ENCODE data around the gene BTN1A1.

Gene BTN1A1

GRCh38 chr6:26493258-26493657, 6.8 kb upstream of the BTN1A1 start:
- TF ChIP-seq CTCF (IDR thresholded peaks at IDR 0.05; ENCODE audit: insufficient read depth, low read length), result no peak
- no peak overlapping the region for H3K27ac ChIP-seq (replicated peaks)
- no peak for DNase-seq (ENCODE audit: low read depth in 1 of 2, low spot score in 1 of 2)
- no peak overlapping the region for H3K4me3 ChIP-seq (replicated peaks; ENCODE audit: insufficient read depth, low read length)
- H3K27me3 ChIP-seq (ENCODE audit: insufficient read depth, poor library complexity, severe bottlenecking), result no peaks in the 10 kb centered on the region

GRCh38 chr6:26494117-26494516, 6.0 kb upstream of the BTN1A1 start:
- DNase-seq (ENCODE audit: low read depth in 1 of 2, low spot score in 1 of 2), result no peak
- TF ChIP-seq CTCF (IDR thresholded peaks at IDR 0.05; ENCODE audit: insufficient read depth, low read length) (no peak), GABPA (IDR thresholded peaks at IDR 0.05; ENCODE audit: low read depth) (no peak), POLR2AphosphoS5 (IDR thresholded peaks at IDR 0.05; ENCODE audit: low read depth) (no peak), SPI1 (IDR thresholded peaks at IDR 0.05; ENCODE audit: borderline replicate concordance, low read depth) (no peak), REST (IDR thresholded peaks at IDR 0.05; ENCODE audit: insufficient replicate concordance, low read depth) (no peak)
- no peak overlapping the region for H3K27ac ChIP-seq (replicated peaks)

GRCh38 chr6:26495281-26495680, 4.8 kb upstream of the BTN1A1 start:
- Histone ChIP-seq H3K4me3 (replicated peaks; ENCODE audit: insufficient read depth, low read length) (no peak overlapping the region), H3K27ac (replicated peaks) (no peak overlapping the region), H3K27me3 (ENCODE audit: insufficient read depth, poor library complexity, severe bottlenecking) (no peaks in the 10 kb centered on the region)
- DNase-seq (ENCODE audit: low read depth in 1 of 2, low spot score in 1 of 2), result no peak
- no peak for TF ChIP-seq POLR2AphosphoS5 (IDR thresholded peaks at IDR 0.05; ENCODE audit: low read depth)
- TF ChIP-seq REST (IDR thresholded peaks at IDR 0.05; ENCODE audit: insufficient replicate concordance, low read depth), result no peak
- no peak for TF ChIP-seq CTCF (IDR thresholded peaks at IDR 0.05; ENCODE audit: insufficient read depth, low read length)
- TF ChIP-seq GABPA (IDR thresholded peaks at IDR 0.05; ENCODE audit: low read depth), result no peak
- TF ChIP-seq SPI1 (IDR thresholded peaks at IDR 0.05; ENCODE audit: borderline replicate concordance, low read depth), result no peak

More at GRCh38 chr6:26494117-26494516, 6.0 kb upstream of the BTN1A1 start:
- Histone ChIP-seq H3K27me3 (ENCODE audit: insufficient read depth, poor library complexity, severe bottlenecking) (no peaks in the 10 kb centered on the region), H3K4me3 (replicated peaks; ENCODE audit: insufficient read depth, low read length) (no peak overlapping the region)

GRCh38 chr6:26497610-26498009, 2.5 kb upstream of the BTN1A1 start:
- Histone ChIP-seq H3K27ac (replicated peaks) (no peak overlapping the region), H3K4me3 (replicated peaks; ENCODE audit: insufficient read depth, low read length) (no peak overlapping the region), H3K27me3 (ENCODE audit: insufficient read depth, poor library complexity, severe bottlenecking) (peaks cover 17% of the 10 kb centered on the region)
- TF ChIP-seq POLR2AphosphoS5 (IDR thresholded peaks at IDR 0.05; ENCODE audit: low read depth) (no peak), REST (IDR thresholded peaks at IDR 0.05; ENCODE audit: insufficient replicate concordance, low read depth) (no peak), GABPA (IDR thresholded peaks at IDR 0.05; ENCODE audit: low read depth) (no peak), CTCF (IDR thresholded peaks at IDR 0.05; ENCODE audit: insufficient read depth, low read length) (no peak), SPI1 (IDR thresholded peaks at IDR 0.05; ENCODE audit: borderline replicate concordance, low read depth) (no peak)
- no peak for DNase-seq (ENCODE audit: low read depth in 1 of 2, low spot score in 1 of 2)

Data from HL-60 (cell line).